Fibroblast of lung (primary cell): ENCODE data around the gene USP11.

Experiments
- CTCF ChIP-seq, 2 donors: IDR thresholded peaks in 1 of 2; conservative IDR thresholded peaks in 1 of 2; 1 replicate in 1 of 2; 2 replicates in 1 of 2; pipeline ENCODE4 v1.5.1; 2011 to 2012; ENCODE audit warnings: low read length in 2 of 2, control low read depth in 1 of 2, inconsistent platforms in 1 of 2, low read depth in 1 of 2, mild to moderate bottlenecking in 1 of 2
- EZH2 ChIP-seq: IDR thresholded peaks from 2 replicates; pipeline ENCODE4 v1.5.1; 2012; ENCODE audit warnings: low read length, control low read depth, mild to moderate bottlenecking; ENCODE audit errors: missing control alignments

GRCh38 chrX:47194194-47194787 lies 38.5 kb upstream of the USP11 start:
- TF ChIP-seq CTCF (conservative IDR thresholded peaks at IDR 0.05 in 1 of 2, IDR thresholded peaks at IDR 0.05 in 1 of 2; ENCODE audit: low read depth in 1 of 2, low read length in 2 of 2) (no peak), EZH2 (no peak)
